Mesendoderm (in vitro differentiated cells): ENCODE measurements around the gene UMODL1. TPM values are rescaled to one million over a fixed set of nuclear protein-coding genes. Genes with fewer than 3 reads are reported as not detected.

Source experiments
- DNase-seq: peaks from one replicate; pipeline ENCODE4 v3.0.0; 2013
- H2AK5ac ChIP-seq: 2 replicates; pipeline ENCODE4 v1.6.1; 2013; ENCODE audit warnings: low read length, inconsistent platforms
- H2BK120ac ChIP-seq: 2 replicates; pipeline ENCODE4 v1.6.1; 2013; ENCODE audit warnings: low read depth, mild to moderate bottlenecking, low read length, moderate library complexity, mixed read lengths
- H2BK15ac ChIP-seq: replicated peaks from 2 replicates; pipeline ENCODE4 v1.6.1; 2013; ENCODE audit warnings: low read depth, mild to moderate bottlenecking, moderate library complexity
- H2BK5ac ChIP-seq: 2 replicates; pipeline ENCODE4 v1.6.1; 2013; ENCODE audit warnings: low read length, inconsistent platforms
- H3K18ac ChIP-seq: 2 replicates; pipeline ENCODE4 v1.6.1; 2013; ENCODE audit warnings: mild to moderate bottlenecking, low read length, mixed read lengths
- H3K23ac ChIP-seq: one replicate; pipeline ENCODE4 v1.6.1; 2013; ENCODE audit warnings: low read length
- H3K27ac ChIP-seq: 2 replicates; pipeline ENCODE4 v1.5.1; 2013; ENCODE audit warnings: low read depth, mild to moderate bottlenecking, inconsistent platforms, low read length, moderate library complexity
- H3K27me3 ChIP-seq: 2 replicates; pipeline ENCODE4 v1.6.1; 2013; ENCODE audit warnings: low read length, control low read depth, mild to moderate bottlenecking, inconsistent platforms; ENCODE audit not compliant: insufficient read depth, poor library complexity
- H3K36me3 ChIP-seq: 2 replicates; pipeline ENCODE4 v1.6.1; 2013; ENCODE audit warnings: low read length, inconsistent platforms; ENCODE audit not compliant: control insufficient read depth, insufficient read depth
- H3K4ac ChIP-seq: one replicate; pipeline ENCODE4 v1.6.1; 2013; ENCODE audit warnings: low read depth, mild to moderate bottlenecking, low read length, moderate library complexity
- H3K4me1 ChIP-seq: 2 replicates; pipeline ENCODE4 v1.6.1; 2013; ENCODE audit warnings: low read depth, low read length, inconsistent platforms; ENCODE audit not compliant: control insufficient read depth
- H3K4me2 ChIP-seq: 2 replicates; pipeline ENCODE4 v1.6.1; 2013; ENCODE audit warnings: low read length
- H3K4me3 ChIP-seq: 2 replicates; pipeline ENCODE4 v1.5.1; 2013; ENCODE audit warnings: mild to moderate bottlenecking, low read length
- H3K56ac ChIP-seq: one replicate; pipeline ENCODE4 v1.6.1; 2013; ENCODE audit warnings: low read length
- H3K79me1 ChIP-seq: 2 replicates; pipeline ENCODE4 v1.6.1; 2013; ENCODE audit warnings: low read length, inconsistent platforms
- H3K79me2 ChIP-seq: 2 replicates; pipeline ENCODE4 v1.6.1; 2013; ENCODE audit warnings: mild to moderate bottlenecking, low read length; ENCODE audit not compliant: control insufficient read depth, insufficient read depth
- H3K9ac ChIP-seq: 2 replicates; pipeline ENCODE4 v1.6.1; 2013; ENCODE audit warnings: low read length, inconsistent platforms
- H4K5ac ChIP-seq: one replicate; pipeline ENCODE4 v1.6.1; 2013; ENCODE audit warnings: low read length
- H4K8ac ChIP-seq: one replicate; pipeline ENCODE4 v1.6.1; 2013; ENCODE audit warnings: low read depth, mild to moderate bottlenecking, control low read depth, low read length, moderate library complexity
- WGBS: extraction: QIAGEN DNeasy Blood & Tissue Kit; methylation state at CpG from one replicate; pipeline ENCODE4 v1.1.7; 2013; ENCODE audit warnings: low lambda C conversion rate, missing lambda C conversion rate; ENCODE audit not compliant: insufficient coverage; ENCODE audit errors: extremely low coverage; 5-methylcytosine and 5-hydroxymethylcytosine counted together
- polyA plus RNA-seq, 2 experiments: library from polyadenylated mRNA; stranded (reverse); fragments of 200-250 nt; gene quantifications; one replicate each; pipeline ENCODE4 v1.2.3, GENCODE V29; 2013

UMODL1 gene, protein sequence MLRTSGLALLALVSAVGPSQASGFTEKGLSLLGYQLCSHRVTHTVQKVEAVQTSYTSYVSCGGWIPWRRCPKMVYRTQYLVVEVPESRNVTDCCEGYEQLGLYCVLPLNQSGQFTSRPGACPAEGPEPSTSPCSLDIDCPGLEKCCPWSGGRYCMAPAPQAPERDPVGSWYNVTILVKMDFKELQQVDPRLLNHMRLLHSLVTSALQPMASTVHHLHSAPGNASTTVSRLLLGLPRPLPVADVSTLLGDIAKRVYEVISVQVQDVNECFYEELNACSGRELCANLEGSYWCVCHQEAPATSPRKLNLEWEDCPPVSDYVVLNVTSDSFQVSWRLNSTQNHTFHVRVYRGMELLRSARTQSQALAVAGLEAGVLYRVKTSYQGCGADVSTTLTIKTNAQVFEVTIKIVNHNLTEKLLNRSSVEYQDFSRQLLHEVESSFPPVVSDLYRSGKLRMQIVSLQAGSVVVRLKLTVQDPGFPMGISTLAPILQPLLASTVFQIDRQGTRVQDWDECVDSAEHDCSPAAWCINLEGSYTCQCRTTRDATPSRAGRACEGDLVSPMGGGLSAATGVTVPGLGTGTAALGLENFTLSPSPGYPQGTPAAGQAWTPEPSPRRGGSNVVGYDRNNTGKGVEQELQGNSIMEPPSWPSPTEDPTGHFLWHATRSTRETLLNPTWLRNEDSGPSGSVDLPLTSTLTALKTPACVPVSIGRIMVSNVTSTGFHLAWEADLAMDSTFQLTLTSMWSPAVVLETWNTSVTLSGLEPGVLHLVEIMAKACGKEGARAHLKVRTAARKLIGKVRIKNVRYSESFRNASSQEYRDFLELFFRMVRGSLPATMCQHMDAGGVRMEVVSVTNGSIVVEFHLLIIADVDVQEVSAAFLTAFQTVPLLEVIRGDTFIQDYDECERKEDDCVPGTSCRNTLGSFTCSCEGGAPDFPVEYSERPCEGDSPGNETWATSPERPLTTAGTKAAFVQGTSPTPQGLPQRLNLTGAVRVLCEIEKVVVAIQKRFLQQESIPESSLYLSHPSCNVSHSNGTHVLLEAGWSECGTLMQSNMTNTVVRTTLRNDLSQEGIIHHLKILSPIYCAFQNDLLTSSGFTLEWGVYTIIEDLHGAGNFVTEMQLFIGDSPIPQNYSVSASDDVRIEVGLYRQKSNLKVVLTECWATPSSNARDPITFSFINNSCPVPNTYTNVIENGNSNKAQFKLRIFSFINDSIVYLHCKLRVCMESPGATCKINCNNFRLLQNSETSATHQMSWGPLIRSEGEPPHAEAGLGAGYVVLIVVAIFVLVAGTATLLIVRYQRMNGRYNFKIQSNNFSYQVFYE
- polyA plus RNA-seq (2013, experiment 1 of 2) = 0.07 TPM
- 0.07 TPM for polyA plus RNA-seq (2013, experiment 2 of 2)

DNA sequence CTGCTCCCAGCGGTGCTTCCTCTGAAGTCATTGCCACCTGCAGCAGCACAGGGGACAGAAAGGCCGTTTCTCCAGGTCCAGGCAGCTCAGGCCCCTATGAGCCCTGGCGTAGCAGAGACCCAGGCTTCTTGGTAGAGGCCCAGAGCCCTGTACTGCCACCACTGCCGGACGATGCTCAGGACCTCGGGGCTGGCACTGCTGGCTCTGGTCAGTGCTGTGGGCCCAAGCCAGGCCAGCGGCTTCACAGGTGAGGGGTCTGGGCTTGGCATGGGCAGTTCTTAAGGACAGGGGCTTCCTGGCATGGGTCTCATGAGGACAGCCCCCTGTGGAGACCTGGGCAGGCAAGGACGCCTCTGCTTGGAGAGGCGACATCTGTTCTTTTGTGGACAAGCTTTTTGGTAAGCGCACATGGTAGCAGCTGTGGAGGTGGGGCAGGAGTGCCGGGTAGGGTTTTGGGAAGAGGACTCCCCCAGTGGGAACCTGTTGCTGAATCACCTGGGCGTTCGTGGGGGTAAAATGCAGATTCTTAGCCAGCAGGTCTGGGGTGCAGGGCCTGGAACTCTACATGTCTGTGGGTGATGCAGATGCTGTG lies at the start of gene UMODL1:
UMODL1 (plus strand) TSS at position 172 of the 592 bp plus-strand sequence; CDS start at position 172, 0 bp downstream.
- H3K23ac ChIP-seq = no peak within 1 kb of the TSS
- H3K36me3 ChIP-seq = no peaks in the 10 kb centered on the region
- no peak within 1 kb of the TSS for H2BK120ac ChIP-seq
- DNase-seq = no peak
- H3K4me1 ChIP-seq = peaks cover 1% of the 10 kb centered on the region
- H3K4ac ChIP-seq = no peak within 1 kb of the TSS
- no peaks in the 10 kb centered on the region for H3K27me3 ChIP-seq
- no CpG with 5 or more reads among the region's 13 CpGs for WGBS
- H3K27ac ChIP-seq = no peak within 1 kb of the TSS
- no peak within 1 kb of the TSS for H3K18ac ChIP-seq
- H3K4me2 ChIP-seq = no peak within 1 kb of the TSS
- no peaks in the 10 kb centered on the region for H3K79me2 ChIP-seq
- H2BK5ac ChIP-seq = no peak within 1 kb of the TSS
- H3K9ac ChIP-seq = no peak within 1 kb of the TSS
- no peak within 1 kb of the TSS for H4K5ac ChIP-seq
- H2AK5ac ChIP-seq = no peak within 1 kb of the TSS
- no peak within 1 kb of the TSS for H3K56ac ChIP-seq
- no peak within 1 kb of the TSS for H3K4me3 ChIP-seq
- H2BK15ac ChIP-seq = no peak within 1 kb of the TSS
- no peaks in the 10 kb centered on the region for H3K79me1 ChIP-seq
- H4K8ac ChIP-seq = no peak within 1 kb of the TSS

DNA sequence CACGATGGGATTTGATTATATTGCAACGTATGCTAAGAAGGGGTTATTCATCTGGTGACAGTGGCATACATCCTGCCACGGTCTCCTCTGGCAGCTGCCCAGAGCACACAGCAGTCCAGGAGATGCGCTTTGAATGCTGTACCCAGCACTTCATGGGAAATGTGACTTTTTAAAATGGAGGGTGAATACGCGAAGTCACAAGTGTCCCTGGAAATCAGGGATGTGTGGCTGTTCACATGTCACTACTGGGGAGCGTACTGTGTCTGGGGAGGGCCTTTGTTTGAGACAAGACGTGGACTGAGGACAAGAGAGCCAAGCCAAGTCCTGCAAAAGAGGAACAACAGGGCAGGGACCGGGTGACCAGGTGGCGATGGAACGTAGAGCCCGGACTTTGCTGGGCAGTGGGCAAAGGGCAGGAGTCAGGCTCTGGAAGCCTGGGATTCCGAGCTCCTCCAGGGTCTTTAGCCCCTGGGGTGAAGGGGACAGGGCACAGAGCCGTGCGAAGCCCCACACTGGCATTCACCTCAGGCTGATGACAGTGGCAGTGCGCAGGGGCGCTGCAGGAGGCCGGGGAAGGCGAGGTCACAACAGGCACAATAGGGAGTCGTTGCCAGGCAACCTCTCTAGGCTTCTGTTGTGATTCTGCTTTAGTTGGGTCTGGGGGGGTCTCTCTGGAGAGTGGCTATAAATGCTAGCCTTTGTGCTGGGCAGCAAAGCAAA lies 49.6 kb upstream of the UMODL1 start:
- DNase-seq = peak; percentile 84
- Histone ChIP-seq H4K5ac (no peak overlapping the region), H3K27me3 (no peaks in the 10 kb centered on the region), H3K4me3 (no peak overlapping the region), H3K4me2 (no peak overlapping the region), H2BK15ac (no peak overlapping the region), H3K23ac (no peak overlapping the region), H2BK5ac (no peak overlapping the region), H4K8ac (no peak overlapping the region), H3K79me1 (no peaks in the 10 kb centered on the region), H3K56ac (no peak overlapping the region), H3K9ac (no peak overlapping the region), H2AK5ac (no peak overlapping the region), H3K4ac (no peak overlapping the region), H3K27ac (no peak overlapping the region), H2BK120ac (no peak overlapping the region), H3K18ac (no peak overlapping the region), H3K79me2 (no peaks in the 10 kb centered on the region), H3K36me3 (no peaks in the 10 kb centered on the region), H3K4me1 (no peaks in the 10 kb centered on the region)
- WGBS = no CpG with 5 or more reads among the region's 20 CpGs

DNA sequence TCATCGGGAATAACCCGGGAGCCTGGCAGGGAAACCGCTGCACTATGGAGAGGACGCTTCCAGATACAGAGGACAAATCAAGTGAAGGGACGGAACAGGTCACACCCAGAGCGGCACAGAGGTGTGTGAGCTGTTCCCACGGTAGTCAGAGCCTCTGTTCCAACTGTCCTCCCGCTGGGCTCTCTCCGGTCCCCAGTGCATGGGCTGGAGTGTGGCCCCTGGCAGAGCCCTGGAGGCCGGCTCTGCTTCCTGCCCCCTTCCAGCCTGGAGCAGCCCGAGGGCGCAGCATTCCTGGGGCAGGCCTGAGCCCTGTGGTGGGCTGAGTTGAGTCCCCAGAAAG lies 49.1 kb upstream of the UMODL1 start:
- H2AK5ac ChIP-seq = no peak overlapping the region
- no peak overlapping the region for H3K9ac ChIP-seq
- no peak overlapping the region for H3K56ac ChIP-seq
- no peak overlapping the region for H3K4me2 ChIP-seq
- no peak overlapping the region for H4K5ac ChIP-seq
- no peak overlapping the region for H3K23ac ChIP-seq
- no peaks in the 10 kb centered on the region for H3K4me1 ChIP-seq
- no peak overlapping the region for H3K4ac ChIP-seq
- WGBS = no CpG with 5 or more reads among the region's 12 CpGs
- H3K79me1 ChIP-seq = no peaks in the 10 kb centered on the region
- H4K8ac ChIP-seq = no peak overlapping the region
- H3K27ac ChIP-seq = no peak overlapping the region
- no peaks in the 10 kb centered on the region for H3K27me3 ChIP-seq
- no peak overlapping the region for H2BK15ac ChIP-seq
- H2BK120ac ChIP-seq = no peak overlapping the region
- DNase-seq = peak; percentile 68
- H3K79me2 ChIP-seq = no peaks in the 10 kb centered on the region
- no peak overlapping the region for H3K18ac ChIP-seq
- no peak overlapping the region for H3K4me3 ChIP-seq
- H3K36me3 ChIP-seq = no peaks in the 10 kb centered on the region
- H2BK5ac ChIP-seq = no peak overlapping the region

DNA sequence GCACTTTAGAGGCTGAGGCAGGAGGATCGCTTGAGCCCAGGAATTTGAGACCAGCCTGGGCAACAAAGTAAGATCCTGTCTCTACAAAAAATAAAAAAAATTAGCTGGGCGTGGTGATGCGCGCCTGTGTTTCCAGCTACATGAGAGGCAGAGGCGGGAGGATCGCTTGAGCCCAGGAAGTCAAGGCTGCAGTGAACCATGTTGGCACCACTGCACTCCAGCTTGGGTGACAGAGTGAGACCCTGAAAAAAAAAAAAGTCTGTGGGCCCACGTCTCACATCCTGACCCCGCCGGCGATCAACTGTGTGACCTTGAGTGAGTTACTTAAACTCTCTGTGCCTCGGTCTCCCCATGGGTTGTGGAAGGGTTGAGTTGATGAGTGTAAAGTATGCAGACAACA lies 48.2 kb upstream of the UMODL1 start:
- Histone ChIP-seq H2BK120ac (no peak overlapping the region), H3K4me2 (no peak overlapping the region), H2AK5ac (no peak overlapping the region), H3K23ac (no peak overlapping the region), H3K4ac (no peak overlapping the region), H3K18ac (no peak overlapping the region), H3K27ac (no peak overlapping the region), H3K4me3 (no peak overlapping the region), H4K8ac (no peak overlapping the region), H3K36me3 (no peaks in the 10 kb centered on the region), H3K9ac (no peak overlapping the region), H3K27me3 (no peaks in the 10 kb centered on the region), H2BK5ac (no peak overlapping the region), H3K4me1 (no peaks in the 10 kb centered on the region), H3K79me2 (no peaks in the 10 kb centered on the region), H3K56ac (no peak overlapping the region), H2BK15ac (no peak overlapping the region), H3K79me1 (no peaks in the 10 kb centered on the region), H4K5ac (no peak overlapping the region)
- WGBS = no CpG with 5 or more reads among the region's 11 CpGs
- no peak for DNase-seq
